Tibial nerve (tissue), 3 donors: ENCODE measurements around the gene FCGR3A.
"Not testable (repeated sequence)": the region's sequence is repeated elsewhere in the genome, so short reads cannot be mapped to it uniquely, and the experiment has no call there.

Experiments used
- POLR2A ChIP-seq, 2 donors: fragments of 450-650 bp; IDR thresholded peaks; one replicate each; pipeline ENCODE4 v1.6.1; 2017; ENCODE audit warnings: antibody characterized with exemption in 2 of 2, mild to moderate bottlenecking in 2 of 2, moderate library complexity in 2 of 2
- TF ChIP-seq, protein P1 (sequence below), 5 experiments: fragments of 200-600 bp in 3 of 5; fragments of 450-650 bp in 2 of 5; sonication (generic) in 3 of 5; IDR thresholded peaks; one replicate each; pipeline ENCODE4 v1.5.1; 2016 to 2019; ENCODE audit warnings: antibody characterized with exemption in 5 of 5, mild to moderate bottlenecking in 3 of 5, moderate library complexity in 2 of 5

DNA sequence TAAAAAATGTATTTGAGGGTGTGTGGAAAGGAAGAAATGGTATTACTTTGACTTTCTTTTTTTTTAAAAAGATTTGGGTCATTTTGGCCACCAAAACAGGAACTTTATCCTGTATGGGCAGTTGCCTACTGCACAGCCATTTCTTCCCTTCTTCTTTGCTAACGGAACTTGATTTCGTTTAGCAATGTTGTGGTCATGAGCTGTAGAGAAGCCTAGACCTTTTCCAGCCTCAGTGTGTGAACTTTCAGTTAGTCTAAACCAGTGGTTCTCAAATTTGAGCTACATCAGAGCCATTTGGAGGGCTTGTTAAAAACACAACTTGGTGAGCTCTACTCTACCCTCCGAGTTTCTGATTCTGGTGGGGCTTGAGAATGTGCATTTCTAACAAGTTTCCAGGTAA, 12.8 kb upstream of the FCGR3A start:
- TF ChIP-seq, protein P1, sequence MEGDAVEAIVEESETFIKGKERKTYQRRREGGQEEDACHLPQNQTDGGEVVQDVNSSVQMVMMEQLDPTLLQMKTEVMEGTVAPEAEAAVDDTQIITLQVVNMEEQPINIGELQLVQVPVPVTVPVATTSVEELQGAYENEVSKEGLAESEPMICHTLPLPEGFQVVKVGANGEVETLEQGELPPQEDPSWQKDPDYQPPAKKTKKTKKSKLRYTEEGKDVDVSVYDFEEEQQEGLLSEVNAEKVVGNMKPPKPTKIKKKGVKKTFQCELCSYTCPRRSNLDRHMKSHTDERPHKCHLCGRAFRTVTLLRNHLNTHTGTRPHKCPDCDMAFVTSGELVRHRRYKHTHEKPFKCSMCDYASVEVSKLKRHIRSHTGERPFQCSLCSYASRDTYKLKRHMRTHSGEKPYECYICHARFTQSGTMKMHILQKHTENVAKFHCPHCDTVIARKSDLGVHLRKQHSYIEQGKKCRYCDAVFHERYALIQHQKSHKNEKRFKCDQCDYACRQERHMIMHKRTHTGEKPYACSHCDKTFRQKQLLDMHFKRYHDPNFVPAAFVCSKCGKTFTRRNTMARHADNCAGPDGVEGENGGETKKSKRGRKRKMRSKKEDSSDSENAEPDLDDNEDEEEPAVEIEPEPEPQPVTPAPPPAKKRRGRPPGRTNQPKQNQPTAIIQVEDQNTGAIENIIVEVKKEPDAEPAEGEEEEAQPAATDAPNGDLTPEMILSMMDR (IDR thresholded peaks at IDR 0.05): not testable (repeated sequence)
- not testable (repeated sequence) for TF ChIP-seq POLR2A (IDR thresholded peaks at IDR 0.05)
